DND-41 (cell line): ENCODE measurements around the gene PHB1.

Source experiments
- ATAC-seq: fragments of 200-7000 bp; cut with Tn5 transposase; 3 replicates; pipeline ENCODE4 v1.9.1; 2021; ENCODE audit warnings: low read depth; ENCODE audit not compliant: insufficient read depth
- DNase-seq: peaks from one replicate; pipeline ENCODE4 v3.0.0-alpha.2; 2020
- H2AFZ ChIP-seq: 2 replicates; pipeline ENCODE4 v1.6.0; 2012; ENCODE audit warnings: low read depth, low read length
- H3K27ac ChIP-seq: 2 replicates; pipeline ENCODE4 v1.5.1; 2012; ENCODE audit warnings: low read length, inconsistent platforms
- H3K27me3 ChIP-seq: fragments of 200-600 bp; sonication (generic); 2 replicates; pipeline ENCODE4 v1.6.0; 2012; ENCODE audit warnings: low read length, mild to moderate bottlenecking, inconsistent platforms; ENCODE audit not compliant: insufficient read depth, poor library complexity
- H3K36me3 ChIP-seq: 2 replicates; pipeline ENCODE4 v1.5.1; 2012; ENCODE audit warnings: low read length, inconsistent platforms; ENCODE audit not compliant: insufficient read depth
- H3K4me1 ChIP-seq: 2 replicates; pipeline ENCODE4 v1.5.1; 2012; ENCODE audit warnings: mild to moderate bottlenecking, low read length; ENCODE audit not compliant: insufficient read depth
- H3K4me2 ChIP-seq: 2 replicates; pipeline ENCODE4 v1.6.0; 2012; ENCODE audit warnings: mild to moderate bottlenecking, moderate library complexity, low read length, inconsistent platforms; ENCODE audit not compliant: insufficient read depth
- H3K4me3 ChIP-seq, 2 experiments: fragments of 200-600 bp in 1 of 2; shearing (Covaris generic) in 1 of 2; 2 replicates each; pipeline ENCODE4 v1.5.1; 2012 to 2016; ENCODE audit warnings: inconsistent platforms in 2 of 2, low read length in 2 of 2, mild to moderate bottlenecking in 2 of 2, low read depth in 1 of 2, moderate library complexity in 1 of 2
- H3K79me2 ChIP-seq: 2 replicates; pipeline ENCODE4 v1.6.0; 2012; ENCODE audit warnings: low read length, inconsistent platforms; ENCODE audit not compliant: insufficient read depth
- H3K9ac ChIP-seq: 2 replicates; pipeline ENCODE4 v1.6.0; 2012; ENCODE audit warnings: low read depth, mild to moderate bottlenecking, inconsistent platforms, low read length, moderate library complexity
- H3K9me3 ChIP-seq: 2 replicates; pipeline ENCODE4 v1.5.1; 2012; ENCODE audit warnings: low read length, moderate library complexity, mild to moderate bottlenecking, inconsistent platforms; ENCODE audit not compliant: insufficient read depth, severe bottlenecking
- H4K20me1 ChIP-seq: 2 replicates; pipeline ENCODE4 v1.6.0; 2012; ENCODE audit warnings: low read length; ENCODE audit not compliant: insufficient read depth
- CTCF ChIP-seq: IDR thresholded peaks from 2 replicates; pipeline ENCODE4 v1.5.1; 2012; ENCODE audit warnings: borderline replicate concordance, low read length, moderate library complexity, mild to moderate bottlenecking; ENCODE audit not compliant: poor library complexity, severe bottlenecking; ENCODE audit errors: extremely low read depth
- EZH2 ChIP-seq: IDR thresholded peaks from 3 replicates; pipeline ENCODE4 v1.6.1; 2012; ENCODE audit warnings: borderline replicate concordance, low read depth, mild to moderate bottlenecking, moderate library complexity, low read length, inconsistent platforms; ENCODE audit not compliant: severe bottlenecking

PHB1 gene

GRCh38 chr17:49381793-49382192 lies 32.9 kb downstream of the PHB1 start:
- TF ChIP-seq EZH2 (no peak), CTCF (no peak)
- H3K4me2 ChIP-seq: no peak overlapping the region

GRCh38 chr17:49381033-49381432 lies 33.6 kb downstream of the PHB1 start:
- no peak overlapping the region for H3K4me2 ChIP-seq

More at GRCh38 chr17:49381793-49382192, 32.9 kb downstream of the PHB1 start:
- H3K36me3 ChIP-seq: no peaks in the 10 kb centered on the region
- 0 out of 2 replicates have a peak, but pooled peaks cover 4% of the 10 kb centered on the region for H4K20me1 ChIP-seq
- no peaks in the 10 kb centered on the region for H3K79me2 ChIP-seq
- no peak overlapping the region for H2AFZ ChIP-seq
- DNase-seq (no peak), ATAC-seq (no peak)
- H3K4me1 ChIP-seq: no peaks in the 10 kb centered on the region
- no peak overlapping the region for H3K9ac ChIP-seq
- H3K9me3 ChIP-seq: no peaks in the 10 kb centered on the region
- no peaks in the 10 kb centered on the region for H3K27me3 ChIP-seq
- H3K4me3 ChIP-seq: no peak overlapping the region
- no peak overlapping the region for H3K27ac ChIP-seq

GRCh38 chr17:49379926-49380325 lies 34.8 kb downstream of the PHB1 start:
- no peak for DNase-seq
- H2AFZ ChIP-seq: no peak overlapping the region
- H4K20me1 ChIP-seq: no peaks in the 10 kb centered on the region
- no peaks in the 10 kb centered on the region for H3K79me2 ChIP-seq
- TF ChIP-seq CTCF (no peak), EZH2 (no peak)
- no peak overlapping the region for H3K4me3 ChIP-seq
- H3K4me2 ChIP-seq: no peak overlapping the region
- no peaks in the 10 kb centered on the region for H3K4me1 ChIP-seq
- H3K9me3 ChIP-seq: no peaks in the 10 kb centered on the region
- no peaks in the 10 kb centered on the region for H3K27me3 ChIP-seq
- H3K27ac ChIP-seq: no peak overlapping the region
- H3K36me3 ChIP-seq: no peaks in the 10 kb centered on the region
- no peak for ATAC-seq
- no peak overlapping the region for H3K9ac ChIP-seq

More at GRCh38 chr17:49381033-49381432, 33.6 kb downstream of the PHB1 start:
- DNase-seq (no peak), ATAC-seq (no peak)
- Histone ChIP-seq H3K4me3 (no peak overlapping the region), H3K9ac (no peak overlapping the region), H3K79me2 (no peaks in the 10 kb centered on the region), H3K27me3 (no peaks in the 10 kb centered on the region), H2AFZ (no peak overlapping the region), H3K4me1 (no peaks in the 10 kb centered on the region), H3K27ac (no peak overlapping the region), H4K20me1 (0 out of 2 replicates have a peak, but pooled peaks cover 3% of the 10 kb centered on the region), H3K36me3 (no peaks in the 10 kb centered on the region), H3K9me3 (no peaks in the 10 kb centered on the region)
- TF ChIP-seq CTCF (no peak), EZH2 (no peak)

- ATAC-seq (no peak), DNase-seq (no peak)
- Histone ChIP-seq H3K4me2 (no peak overlapping the region), H3K4me3 (no peak overlapping the region), H3K36me3 (no peaks in the 10 kb centered on the region), H2AFZ (no peak overlapping the region), H3K4me1 (no peaks in the 10 kb centered on the region), H3K79me2 (no peaks in the 10 kb centered on the region), H3K27ac (no peak overlapping the region), H3K9me3 (no peaks in the 10 kb centered on the region), H4K20me1 (no peaks in the 10 kb centered on the region), H3K9ac (no peak overlapping the region), H3K27me3 (no peaks in the 10 kb centered on the region)
- TF ChIP-seq CTCF: no peak
- no peak for TF ChIP-seq EZH2
Observed at GRCh38 chr17:49378311-49378710, 36.4 kb downstream of the PHB1 start.
